Ishikawa (cell line): Measurements from ENCODE around the gene SIPA1.

Source experiments
- CEBPB ChIP-seq: IDR thresholded peaks from 2 replicates; pipeline ENCODE4 v1.6.1; 2012
- CREB1 ChIP-seq: IDR thresholded peaks from 2 replicates; pipeline ENCODE4 v1.6.1; 2012; ENCODE audit warnings: low read depth
- EGR1 ChIP-seq: IDR thresholded peaks from 2 replicates; pipeline ENCODE4 v1.6.1; 2012
- EP300 ChIP-seq: IDR thresholded peaks from 2 replicates; pipeline ENCODE4 v1.6.1; 2012; ENCODE audit warnings: borderline replicate concordance
- FOXM1 ChIP-seq: IDR thresholded peaks from 2 replicates; pipeline ENCODE4 v1.6.1; 2012; ENCODE audit warnings: low read depth, borderline replicate concordance
- NFIC ChIP-seq: IDR thresholded peaks from 2 replicates; pipeline ENCODE4 v1.6.1; 2012
- RAD21 ChIP-seq: IDR thresholded peaks from 2 replicates; pipeline ENCODE4 v1.6.1; 2012; ENCODE audit warnings: low read depth
- TAF1 ChIP-seq: IDR thresholded peaks from 2 replicates; pipeline ENCODE4 v1.6.1; 2012; ENCODE audit warnings: low read depth, mild to moderate bottlenecking
- TCF12 ChIP-seq: IDR thresholded peaks from 2 replicates; pipeline ENCODE4 v1.6.1; 2012; ENCODE audit warnings: low read depth
- TEAD4 ChIP-seq: IDR thresholded peaks from 2 replicates; pipeline ENCODE4 v1.6.1; 2012
- USF1 ChIP-seq: IDR thresholded peaks from 2 replicates; pipeline ENCODE4 v1.6.1; 2012
- YY1 ChIP-seq: IDR thresholded peaks from 2 replicates; pipeline ENCODE4 v1.6.1; 2012; ENCODE audit warnings: low read depth
- ZBTB7A ChIP-seq: IDR thresholded peaks from 2 replicates; pipeline ENCODE4 v1.6.1; 2012; ENCODE audit warnings: low read depth
- TF ChIP-seq, protein P1 (sequence below): IDR thresholded peaks from 2 replicates; pipeline ENCODE4 v1.6.1; 2012
- TF ChIP-seq, protein P2 (sequence below): IDR thresholded peaks from 2 replicates; pipeline ENCODE4 v1.6.1; 2012; ENCODE audit warnings: low read depth, mild to moderate bottlenecking

Gene SIPA1

DNA sequence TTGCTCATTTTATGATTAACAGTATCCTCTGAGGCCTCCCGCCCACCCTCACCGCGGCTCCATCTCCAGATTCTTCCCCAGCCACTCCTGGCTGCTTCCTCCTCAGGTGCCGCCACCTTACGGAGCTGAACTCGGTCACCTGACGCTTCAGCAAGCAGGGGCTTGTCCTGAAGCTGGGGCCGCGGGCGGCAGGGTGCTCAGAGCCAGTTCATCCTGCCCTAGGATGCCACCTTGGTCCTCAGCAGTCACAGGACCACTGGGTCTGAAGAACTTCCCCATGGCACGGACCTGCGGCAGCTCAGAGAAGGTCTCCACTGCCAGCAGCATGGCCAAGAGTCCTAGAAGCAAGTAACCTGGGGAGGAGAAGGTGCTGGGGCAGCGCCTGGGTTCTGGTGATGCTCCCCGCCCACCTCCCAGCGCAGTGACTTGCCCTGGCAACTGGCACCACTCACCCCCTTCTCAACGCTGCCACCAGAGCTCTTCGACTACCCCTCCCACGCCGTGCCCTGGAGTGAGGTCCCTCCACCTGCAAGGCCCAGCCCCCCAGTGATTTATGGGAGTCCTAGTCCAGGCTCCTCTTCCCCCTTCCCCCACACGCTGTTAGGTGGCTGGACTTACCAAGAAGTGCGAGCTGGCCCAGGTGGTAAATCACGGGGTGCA lies 44.9 kb upstream of the SIPA1 start:
- TF ChIP-seq RAD21 = no peak
- no peak for TF ChIP-seq TCF12
- TF ChIP-seq NFIC = no peak
- no peak for TF ChIP-seq FOXM1
- TF ChIP-seq, protein P1, sequence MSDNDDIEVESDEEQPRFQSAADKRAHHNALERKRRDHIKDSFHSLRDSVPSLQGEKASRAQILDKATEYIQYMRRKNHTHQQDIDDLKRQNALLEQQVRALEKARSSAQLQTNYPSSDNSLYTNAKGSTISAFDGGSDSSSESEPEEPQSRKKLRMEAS = no peak
- TF ChIP-seq ZBTB7A = no peak
- no peak for TF ChIP-seq YY1
- no peak for TF ChIP-seq EP300
- no peak for TF ChIP-seq CREB1
- no peak for TF ChIP-seq EGR1
- no peak for TF ChIP-seq TAF1
- TF ChIP-seq TEAD4 = no peak
- TF ChIP-seq, protein P2, sequence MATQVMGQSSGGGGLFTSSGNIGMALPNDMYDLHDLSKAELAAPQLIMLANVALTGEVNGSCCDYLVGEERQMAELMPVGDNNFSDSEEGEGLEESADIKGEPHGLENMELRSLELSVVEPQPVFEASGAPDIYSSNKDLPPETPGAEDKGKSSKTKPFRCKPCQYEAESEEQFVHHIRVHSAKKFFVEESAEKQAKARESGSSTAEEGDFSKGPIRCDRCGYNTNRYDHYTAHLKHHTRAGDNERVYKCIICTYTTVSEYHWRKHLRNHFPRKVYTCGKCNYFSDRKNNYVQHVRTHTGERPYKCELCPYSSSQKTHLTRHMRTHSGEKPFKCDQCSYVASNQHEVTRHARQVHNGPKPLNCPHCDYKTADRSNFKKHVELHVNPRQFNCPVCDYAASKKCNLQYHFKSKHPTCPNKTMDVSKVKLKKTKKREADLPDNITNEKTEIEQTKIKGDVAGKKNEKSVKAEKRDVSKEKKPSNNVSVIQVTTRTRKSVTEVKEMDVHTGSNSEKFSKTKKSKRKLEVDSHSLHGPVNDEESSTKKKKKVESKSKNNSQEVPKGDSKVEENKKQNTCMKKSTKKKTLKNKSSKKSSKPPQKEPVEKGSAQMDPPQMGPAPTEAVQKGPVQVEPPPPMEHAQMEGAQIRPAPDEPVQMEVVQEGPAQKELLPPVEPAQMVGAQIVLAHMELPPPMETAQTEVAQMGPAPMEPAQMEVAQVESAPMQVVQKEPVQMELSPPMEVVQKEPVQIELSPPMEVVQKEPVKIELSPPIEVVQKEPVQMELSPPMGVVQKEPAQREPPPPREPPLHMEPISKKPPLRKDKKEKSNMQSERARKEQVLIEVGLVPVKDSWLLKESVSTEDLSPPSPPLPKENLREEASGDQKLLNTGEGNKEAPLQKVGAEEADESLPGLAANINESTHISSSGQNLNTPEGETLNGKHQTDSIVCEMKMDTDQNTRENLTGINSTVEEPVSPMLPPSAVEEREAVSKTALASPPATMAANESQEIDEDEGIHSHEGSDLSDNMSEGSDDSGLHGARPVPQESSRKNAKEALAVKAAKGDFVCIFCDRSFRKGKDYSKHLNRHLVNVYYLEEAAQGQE = no peak

- TF ChIP-seq FOXM1 (no peak), ZBTB7A (peak; percentile 34; the same call in 1 of the 2 replicates), RAD21 (peak; percentile 33; the same call in 1 of the 2 replicates)
Measured at GRCh38 chr11:65593518-65594414, 44.1 kb upstream of the SIPA1 start.

- TF ChIP-seq, protein P1 = no peak
- TF ChIP-seq, protein P2 = no peak
- TF ChIP-seq FOXM1 (no peak), TAF1 (no peak), YY1 (no peak), USF1 (no peak), RAD21 (no peak), EP300 (no peak), CEBPB (no peak), TEAD4 (no peak)
Measured at GRCh38 chr11:65595131-65595530, 42.8 kb upstream of the SIPA1 start.

DNA sequence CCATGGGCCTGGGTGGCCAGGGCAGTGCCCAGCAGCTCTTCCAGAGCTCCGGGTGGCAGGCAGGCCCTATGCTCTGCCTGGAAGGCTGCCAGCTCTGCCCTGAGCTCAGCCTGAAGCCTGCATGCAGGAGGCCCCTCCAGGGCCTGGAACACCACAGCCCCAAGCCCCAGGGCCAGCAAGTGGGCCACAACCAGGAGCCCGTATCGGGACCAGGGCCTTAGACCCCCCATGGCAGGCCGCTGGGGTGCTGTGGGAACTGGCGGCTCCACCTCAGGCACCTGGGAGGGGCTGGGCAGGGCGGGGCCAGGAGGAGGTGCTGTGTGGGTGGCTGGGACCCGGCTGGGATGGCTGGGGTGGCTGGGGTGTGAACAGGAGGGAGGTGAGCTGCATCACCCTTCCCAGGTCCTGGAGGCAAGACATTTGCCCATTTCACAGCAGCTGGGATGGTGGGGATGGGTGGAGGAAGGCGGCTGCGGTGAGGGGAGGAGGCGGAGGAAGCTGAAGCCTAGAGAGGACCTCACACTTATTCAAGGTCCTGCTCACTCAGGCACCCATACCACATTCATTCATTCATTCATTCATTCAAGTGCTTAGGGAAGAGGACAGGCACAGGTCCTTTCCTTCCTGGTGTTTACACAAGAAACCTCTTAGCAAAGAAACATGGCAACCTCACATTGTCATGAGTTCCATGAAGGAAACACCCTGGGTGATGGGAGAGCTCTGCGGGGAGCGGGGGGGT lies 42.2 kb upstream of the SIPA1 start, which contains the start of gene KCNK7:
KCNK7 (minus strand) TSS at position 258 of the 739 bp plus-strand sequence; CDS start at position 230, 28 bp downstream.
- TF ChIP-seq CEBPB = no peak
- TF ChIP-seq EGR1 = peak; percentile 52; the same call in 1 of the 2 replicates

- TF ChIP-seq, protein P2 = no peak
- TF ChIP-seq YY1 (no peak), TCF12 (no peak), TEAD4 (no peak)
- TF ChIP-seq, protein P1 = no peak
Measured at GRCh38 chr11:65596520-65596919, 41.4 kb upstream of the SIPA1 start.
